Measurements from ENCODE around the gene BRINP1.

DNA sequence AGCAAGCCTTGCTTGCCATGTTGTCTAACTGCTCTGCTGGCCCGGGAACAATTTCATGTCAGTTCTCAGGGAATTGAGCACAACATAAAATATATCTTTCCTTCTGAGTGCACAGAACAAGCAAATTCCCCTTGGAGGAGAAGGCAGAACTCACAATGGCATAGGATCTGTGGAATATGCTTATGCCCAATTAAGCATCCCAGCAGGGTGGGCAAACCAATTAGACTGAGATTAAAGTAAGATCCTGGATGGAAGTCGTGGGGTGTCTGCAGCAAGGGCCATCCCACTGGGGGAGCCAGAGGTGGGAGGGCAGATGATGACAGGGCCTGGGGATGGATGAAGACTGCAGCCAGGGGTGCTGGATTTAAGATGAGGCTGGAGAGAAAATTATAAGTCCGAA is 114.1 kb downstream of the BRINP1 start:
- no peak for TF ChIP-seq POLR2AphosphoS5 (IDR thresholded peaks at IDR 0.05; ENCODE audit: low read length)
- TF ChIP-seq, protein P1, sequence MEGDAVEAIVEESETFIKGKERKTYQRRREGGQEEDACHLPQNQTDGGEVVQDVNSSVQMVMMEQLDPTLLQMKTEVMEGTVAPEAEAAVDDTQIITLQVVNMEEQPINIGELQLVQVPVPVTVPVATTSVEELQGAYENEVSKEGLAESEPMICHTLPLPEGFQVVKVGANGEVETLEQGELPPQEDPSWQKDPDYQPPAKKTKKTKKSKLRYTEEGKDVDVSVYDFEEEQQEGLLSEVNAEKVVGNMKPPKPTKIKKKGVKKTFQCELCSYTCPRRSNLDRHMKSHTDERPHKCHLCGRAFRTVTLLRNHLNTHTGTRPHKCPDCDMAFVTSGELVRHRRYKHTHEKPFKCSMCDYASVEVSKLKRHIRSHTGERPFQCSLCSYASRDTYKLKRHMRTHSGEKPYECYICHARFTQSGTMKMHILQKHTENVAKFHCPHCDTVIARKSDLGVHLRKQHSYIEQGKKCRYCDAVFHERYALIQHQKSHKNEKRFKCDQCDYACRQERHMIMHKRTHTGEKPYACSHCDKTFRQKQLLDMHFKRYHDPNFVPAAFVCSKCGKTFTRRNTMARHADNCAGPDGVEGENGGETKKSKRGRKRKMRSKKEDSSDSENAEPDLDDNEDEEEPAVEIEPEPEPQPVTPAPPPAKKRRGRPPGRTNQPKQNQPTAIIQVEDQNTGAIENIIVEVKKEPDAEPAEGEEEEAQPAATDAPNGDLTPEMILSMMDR (IDR thresholded peaks at IDR 0.05 in 2 of 3, conservative IDR thresholded peaks at IDR 0.05 in 1 of 3; ENCODE audit: control insufficient read depth in 2 of 3, extremely low read depth in 1 of 3, insufficient read depth in 1 of 3, low read depth in 3 of 3, low read length in 3 of 3): no peak
- TF ChIP-seq, protein P2, sequence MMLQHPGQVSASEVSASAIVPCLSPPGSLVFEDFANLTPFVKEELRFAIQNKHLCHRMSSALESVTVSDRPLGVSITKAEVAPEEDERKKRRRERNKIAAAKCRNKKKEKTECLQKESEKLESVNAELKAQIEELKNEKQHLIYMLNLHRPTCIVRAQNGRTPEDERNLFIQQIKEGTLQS (IDR thresholded peaks at IDR 0.05; ENCODE audit: borderline replicate concordance, extremely low read depth, low read depth, low read length): no peak
- no peak for TF ChIP-seq ZNF24 (IDR thresholded peaks at IDR 0.05)
- TF ChIP-seq ASH2L (IDR thresholded peaks at IDR 0.05; ENCODE audit: borderline replicate concordance, low read depth): no peak
- no peak for TF ChIP-seq CHD2 (IDR thresholded peaks at IDR 0.05; ENCODE audit: borderline replicate concordance, low read depth, low read length)
- no peak for TF ChIP-seq CEBPB (IDR thresholded peaks at IDR 0.05; ENCODE audit: borderline replicate concordance in 1 of 2, low read depth in 2 of 2, low read length in 2 of 2)

Measured in GM12878 (cell line).